Nephron (organoid): Measurements from ENCODE around the gene CDH19.
A peak's percentile ranks its signal among the peaks of the same experiment; 100 is the strongest.

Experiments used
- H3K27ac Mint-ChIP-seq, 3 experiments: 2 replicates each; pipeline ENCODE4 v1.8.0; 2020; ENCODE audit warnings: mixed read lengths in 3 of 3, mild to moderate bottlenecking in 2 of 3, moderate library complexity in 1 of 3
- H3K27me3 Mint-ChIP-seq: 2 replicates; pipeline ENCODE4 v1.8.0; 2021; ENCODE audit warnings: low read depth, mild to moderate bottlenecking, moderate library complexity, mixed read lengths
- H3K36me3 Mint-ChIP-seq: 2 replicates; pipeline ENCODE4 v1.8.0; 2020; ENCODE audit warnings: low read depth, mixed read lengths
- H3K4me1 Mint-ChIP-seq: 2 replicates; pipeline ENCODE4 v1.8.0; 2020; ENCODE audit warnings: mixed read lengths
- H3K4me3 Mint-ChIP-seq, 3 experiments: 2 replicates each; pipeline ENCODE4 v1.8.0; 2020; ENCODE audit warnings: mild to moderate bottlenecking in 3 of 3, mixed read lengths in 3 of 3, moderate library complexity in 2 of 3
- H3K9me3 Mint-ChIP-seq: 2 replicates; pipeline ENCODE4 v1.8.0; 2020; ENCODE audit warnings: mixed read lengths
- CTCF ChIP-seq, 3 experiments: fragments of 200-600 bp; sonication (generic); IDR thresholded peaks; one replicate each; pipeline ENCODE4 v1.5.0; 2021; ENCODE audit warnings: antibody characterized with exemption in 3 of 3; ENCODE audit not compliant: unreplicated experiment in 3 of 3

CDH19 gene

GRCh38 chr18:66550366-66550765, 53.5 kb downstream of the CDH19 start:
- no peaks in the 10 kb centered on the region for H3K9me3 Mint-ChIP-seq
- H3K27me3 Mint-ChIP-seq = no peaks in the 10 kb centered on the region
- no peaks in the 10 kb centered on the region for H3K36me3 Mint-ChIP-seq
- no peak overlapping the region for H3K27ac Mint-ChIP-seq
- H3K4me1 Mint-ChIP-seq = no peaks in the 10 kb centered on the region
- H3K4me3 Mint-ChIP-seq = no peak overlapping the region
- TF ChIP-seq CTCF (IDR thresholded peaks at IDR 0.05; ENCODE audit: unreplicated experiment in 3 of 3) = no peak

- H3K27ac Mint-ChIP-seq = no peak overlapping the region
- TF ChIP-seq CTCF (IDR thresholded peaks at IDR 0.05; ENCODE audit: unreplicated experiment in 3 of 3) = no peak
- no peaks in the 10 kb centered on the region for H3K36me3 Mint-ChIP-seq
- no peak overlapping the region for H3K4me3 Mint-ChIP-seq
- no peaks in the 10 kb centered on the region for H3K9me3 Mint-ChIP-seq
- no peaks in the 10 kb centered on the region for H3K4me1 Mint-ChIP-seq
- H3K27me3 Mint-ChIP-seq = no peaks in the 10 kb centered on the region
Observed at GRCh38 chr18:66548747-66549146, 55.1 kb downstream of the CDH19 start.

- H3K36me3 Mint-ChIP-seq = no peaks in the 10 kb centered on the region
- TF ChIP-seq CTCF (IDR thresholded peaks at IDR 0.05; ENCODE audit: unreplicated experiment in 3 of 3) = no peak
- H3K27ac Mint-ChIP-seq = no peak overlapping the region
- no peaks in the 10 kb centered on the region for H3K27me3 Mint-ChIP-seq
- H3K4me3 Mint-ChIP-seq = no peak overlapping the region
- no peaks in the 10 kb centered on the region for H3K4me1 Mint-ChIP-seq
- H3K9me3 Mint-ChIP-seq = no peaks in the 10 kb centered on the region
Observed at GRCh38 chr18:66534110-66534509, 69.8 kb downstream of the CDH19 start.

GRCh38 chr18:66533693-66534092, 70.2 kb downstream of the CDH19 start:
- no peaks in the 10 kb centered on the region for H3K36me3 Mint-ChIP-seq
- H3K4me1 Mint-ChIP-seq = no peaks in the 10 kb centered on the region
- H3K4me3 Mint-ChIP-seq = no peak overlapping the region
- H3K27ac Mint-ChIP-seq = no peak overlapping the region
- no peaks in the 10 kb centered on the region for H3K27me3 Mint-ChIP-seq
- peak in 1 of 3 experiments; percentile 14 for TF ChIP-seq CTCF (IDR thresholded peaks at IDR 0.05; ENCODE audit: unreplicated experiment in 3 of 3)
- no peaks in the 10 kb centered on the region for H3K9me3 Mint-ChIP-seq

- Mint-ChIP-seq H3K9me3 (no peaks in the 10 kb centered on the region), H3K27me3 (no peaks in the 10 kb centered on the region), H3K36me3 (no peaks in the 10 kb centered on the region), H3K4me3 (no peak overlapping the region), H3K27ac (no peak overlapping the region), H3K4me1 (no peaks in the 10 kb centered on the region)
- no peak for TF ChIP-seq CTCF (IDR thresholded peaks at IDR 0.05; ENCODE audit: unreplicated experiment in 3 of 3)
Observed at GRCh38 chr18:66523219-66523991, 80.5 kb downstream of the CDH19 start.

GRCh38 chr18:66513996-66514395, 89.9 kb downstream of the CDH19 start:
- no peaks in the 10 kb centered on the region for H3K27me3 Mint-ChIP-seq
- H3K4me1 Mint-ChIP-seq = no peaks in the 10 kb centered on the region
- no peaks in the 10 kb centered on the region for H3K36me3 Mint-ChIP-seq
- no peak for TF ChIP-seq CTCF (IDR thresholded peaks at IDR 0.05; ENCODE audit: unreplicated experiment in 3 of 3)
- no peak overlapping the region for H3K27ac Mint-ChIP-seq
- no peak overlapping the region for H3K4me3 Mint-ChIP-seq
- no peaks in the 10 kb centered on the region for H3K9me3 Mint-ChIP-seq
